ENCODE results near the gene ABI3BP.
A peak's percentile ranks its signal among the peaks of the same experiment; 100 is the strongest.

Gene ABI3BP

DNA sequence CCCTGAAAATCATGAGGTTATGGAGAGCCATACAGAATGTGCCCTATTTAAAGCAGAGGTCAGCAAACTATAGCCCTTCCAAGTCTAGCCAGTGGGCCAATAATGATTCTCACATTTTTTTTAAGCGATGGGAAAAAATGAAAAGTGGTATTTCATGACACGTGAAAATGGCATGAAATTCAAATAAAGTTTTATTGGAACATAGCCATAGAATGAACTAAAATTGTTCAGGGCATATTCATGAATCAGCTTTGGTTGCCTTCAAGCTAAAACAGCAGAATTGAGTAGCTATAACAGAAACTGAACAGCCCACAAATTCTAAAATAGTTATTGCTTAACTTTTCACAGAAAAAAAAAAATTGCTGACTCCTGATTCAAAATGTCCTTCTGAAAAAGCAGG, 179.4 kb downstream of the ABI3BP start:
- DNase-seq = no peak

DNA sequence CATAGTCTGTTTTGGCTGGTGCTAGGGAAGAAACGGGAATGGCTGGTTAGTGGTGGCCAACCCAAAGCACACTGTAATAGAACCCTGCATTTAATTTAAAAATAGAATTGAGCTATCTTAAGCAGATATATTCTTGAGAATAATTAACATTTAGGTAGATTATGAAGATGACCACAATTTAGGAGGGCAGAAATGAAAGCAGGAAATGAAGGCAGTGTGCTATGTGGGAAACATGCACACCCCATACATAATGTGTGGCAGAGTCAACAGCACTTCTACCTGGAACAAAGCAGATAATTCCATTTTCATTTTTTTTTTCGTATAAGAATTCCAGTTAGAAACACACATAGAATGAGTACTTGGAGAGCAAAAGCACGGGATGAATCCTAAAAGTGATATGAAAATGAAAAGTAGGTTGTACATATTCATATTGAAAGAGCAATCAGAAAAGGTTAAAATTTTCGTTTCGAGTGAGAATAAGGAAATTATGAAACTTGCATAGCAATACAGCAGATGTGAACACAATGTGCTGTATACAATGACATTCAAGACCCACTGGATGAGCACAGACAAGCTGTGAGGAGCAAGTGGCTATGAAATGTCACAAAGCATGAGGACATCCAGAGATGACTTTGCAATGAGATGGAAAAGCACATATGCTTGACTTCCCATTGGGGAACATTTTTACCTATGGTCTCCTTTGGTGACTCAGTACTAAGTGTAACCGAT, 181.3 kb downstream of the ABI3BP start:
- DNase-seq = no peak

DNA sequence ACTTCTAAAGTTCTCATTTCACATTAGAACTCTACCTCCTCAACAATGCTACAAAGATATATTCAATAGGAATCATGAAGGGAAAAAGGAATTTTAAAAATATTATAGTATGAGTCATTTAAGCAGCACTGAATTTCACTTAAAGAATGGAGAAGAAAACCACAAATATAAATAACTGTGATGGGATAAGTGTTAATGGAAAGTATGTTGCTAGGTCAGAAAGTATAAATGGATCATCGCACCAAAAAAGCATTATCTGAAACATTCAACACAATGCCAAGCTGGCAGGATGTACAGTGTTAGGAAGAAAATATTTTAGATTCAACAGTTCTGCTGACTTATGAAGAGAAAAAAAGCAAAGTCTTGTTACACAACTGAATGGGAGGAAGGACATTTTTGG, 182.6 kb downstream of the ABI3BP start:
- DNase-seq = no peak

DNA sequence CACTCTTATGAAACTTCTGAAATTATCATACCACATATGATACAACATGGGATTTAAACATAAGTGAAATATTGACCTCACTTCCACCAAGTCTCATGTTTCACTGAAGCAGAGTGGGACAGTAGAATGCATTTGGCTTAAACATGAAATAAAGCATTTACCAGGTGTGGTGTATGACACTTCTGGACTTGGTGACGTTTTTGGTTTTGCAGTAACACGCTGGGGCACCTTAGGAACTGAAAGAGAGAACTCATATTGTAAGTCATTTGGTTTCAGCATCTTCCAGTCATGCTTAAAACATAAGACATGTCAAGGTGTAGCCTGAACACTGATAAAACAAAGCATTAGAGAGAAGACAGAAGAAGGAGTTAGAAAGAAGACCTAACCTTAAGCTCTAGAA, 188.6 kb downstream of the ABI3BP start:
- DNase-seq = no peak

DNA sequence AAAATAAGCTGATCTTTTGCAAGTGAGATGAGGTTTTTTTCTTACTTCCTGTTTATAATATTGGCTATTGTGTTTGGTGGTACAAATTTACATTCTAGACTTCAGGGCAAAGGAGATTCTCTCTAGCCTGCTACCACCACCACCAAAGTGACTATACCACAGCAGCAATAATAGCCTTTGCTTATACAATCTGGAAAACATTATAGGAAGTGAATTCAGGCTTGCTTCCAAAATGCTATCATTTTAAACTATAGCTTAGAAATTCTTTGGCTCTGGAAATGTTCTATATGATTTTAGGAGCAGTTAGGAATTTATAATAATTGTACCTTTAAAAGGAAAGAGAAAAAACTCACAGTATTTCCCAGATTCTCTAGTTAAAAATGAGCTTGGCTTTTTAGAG, 189.5 kb downstream of the ABI3BP start:
- no peak for DNase-seq

DNA sequence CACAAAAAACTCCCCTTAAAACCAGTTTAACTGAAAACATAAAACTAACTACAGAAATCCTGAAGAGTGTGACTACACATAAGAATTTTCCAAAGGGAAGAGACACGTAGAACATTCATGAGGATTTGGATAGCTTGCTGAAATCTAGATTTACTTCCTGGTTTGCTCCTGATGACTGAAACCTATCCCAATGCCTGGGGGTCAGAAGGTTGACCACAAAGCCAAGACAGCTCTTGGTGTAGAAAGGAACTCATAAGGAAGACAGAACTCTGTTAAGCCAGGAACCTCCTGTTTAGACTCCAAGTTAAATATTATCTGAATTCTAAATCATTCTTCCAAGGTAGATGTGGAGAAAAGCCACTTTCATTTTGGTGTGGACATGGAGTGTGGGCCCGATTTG, 191.1 kb downstream of the ABI3BP start:
- peak; percentile 7 for DNase-seq

DNA sequence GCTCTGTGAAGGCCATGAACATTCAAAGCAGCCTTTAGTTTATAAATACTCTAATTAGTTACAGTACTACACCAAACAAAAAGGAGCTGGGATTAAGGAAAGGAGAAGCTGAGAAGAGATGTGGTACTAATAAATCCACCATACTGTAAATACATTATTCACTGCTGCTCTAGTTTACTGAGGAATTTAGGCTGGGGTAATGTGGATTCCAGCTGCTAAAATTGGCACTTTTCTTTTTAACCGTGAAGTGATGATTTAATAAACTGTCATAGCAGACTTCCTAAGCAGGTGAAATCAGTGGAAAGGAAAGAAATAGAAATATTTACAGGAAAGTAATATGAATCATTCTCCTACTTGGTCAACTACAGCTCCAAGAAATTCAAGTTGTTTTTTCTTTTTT, 195.2 kb downstream of the ABI3BP start:
- DNase-seq = no peak

DNA sequence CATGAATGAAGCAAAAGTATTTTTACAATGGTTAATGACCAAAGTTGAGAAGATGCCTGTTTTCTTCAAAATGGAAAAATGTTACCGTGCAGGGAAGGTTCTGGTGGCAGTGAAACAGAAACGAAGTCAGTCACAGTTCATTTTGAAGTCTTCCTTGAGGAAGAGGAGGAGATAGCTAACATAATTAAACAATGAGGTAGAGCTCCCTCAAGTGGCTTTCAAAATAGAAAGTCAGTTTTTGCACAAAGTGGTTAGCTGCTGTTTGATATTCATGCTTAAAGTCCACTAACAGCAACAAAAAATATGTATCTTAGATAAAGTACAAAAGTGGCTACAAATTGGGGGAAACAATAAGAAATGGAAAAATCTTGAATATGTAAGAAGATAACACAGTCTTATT, 196.7 kb downstream of the ABI3BP start:
- peak; percentile 28 for DNase-seq

DNA sequence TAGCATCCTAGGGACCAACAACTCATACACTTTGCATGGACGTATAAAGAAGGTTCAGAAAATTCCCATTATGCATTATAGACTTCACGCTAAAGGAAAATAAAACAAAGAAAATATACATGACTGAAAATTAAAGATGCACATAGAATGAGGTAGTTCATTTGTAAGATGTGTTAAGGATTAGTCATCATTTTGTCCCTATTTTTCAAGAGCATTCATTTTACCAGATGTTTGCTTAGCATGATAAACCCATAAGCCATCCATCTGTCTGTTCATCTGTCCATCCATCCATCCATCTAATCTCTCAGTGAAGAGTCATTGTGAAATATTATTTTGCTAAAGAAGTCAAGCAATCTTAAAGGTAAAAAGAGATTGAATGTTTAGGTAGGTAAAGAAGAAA, 203.6 kb downstream of the ABI3BP start:
- DNase-seq = no peak

DNA sequence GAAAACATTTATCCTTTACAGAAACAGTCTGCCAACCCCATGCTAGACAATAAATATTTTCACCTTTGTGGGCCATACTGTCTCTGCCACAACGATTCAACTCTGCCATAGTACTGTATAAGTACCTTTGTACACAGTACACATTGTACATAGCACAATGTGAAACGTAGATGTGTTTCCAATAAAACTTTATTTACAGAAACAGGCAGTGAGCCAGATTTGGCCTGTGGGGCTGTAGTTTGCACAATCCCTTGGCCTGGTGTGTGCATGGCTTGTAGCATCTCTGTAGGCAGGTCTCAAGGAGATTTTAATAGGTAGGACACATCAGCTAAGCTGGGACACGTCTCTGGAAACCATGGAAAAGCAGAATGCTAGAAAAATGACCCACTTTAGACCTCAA, 209.6 kb downstream of the ABI3BP start:
- DNase-seq = no peak

DNA sequence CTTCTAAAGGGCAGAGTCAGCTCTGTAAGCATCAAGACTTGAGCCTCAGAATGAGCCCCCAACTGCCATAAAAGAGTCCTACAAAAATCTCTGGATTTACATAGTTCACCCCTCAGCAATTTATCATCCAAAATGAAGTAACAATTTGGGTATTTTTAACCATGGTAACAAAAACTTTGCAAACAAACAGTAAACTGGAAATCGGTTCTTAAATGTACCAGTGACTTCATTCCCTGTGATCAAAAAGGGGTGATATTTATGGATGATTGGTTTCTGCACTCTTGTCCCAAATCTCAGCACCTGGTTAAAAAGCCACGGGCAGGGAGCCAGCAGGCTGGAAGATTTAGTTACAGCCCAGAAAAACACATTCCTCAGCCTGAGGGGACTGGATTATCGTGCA, 210.3 kb downstream of the ABI3BP start:
- DNase-seq = no peak

DNA sequence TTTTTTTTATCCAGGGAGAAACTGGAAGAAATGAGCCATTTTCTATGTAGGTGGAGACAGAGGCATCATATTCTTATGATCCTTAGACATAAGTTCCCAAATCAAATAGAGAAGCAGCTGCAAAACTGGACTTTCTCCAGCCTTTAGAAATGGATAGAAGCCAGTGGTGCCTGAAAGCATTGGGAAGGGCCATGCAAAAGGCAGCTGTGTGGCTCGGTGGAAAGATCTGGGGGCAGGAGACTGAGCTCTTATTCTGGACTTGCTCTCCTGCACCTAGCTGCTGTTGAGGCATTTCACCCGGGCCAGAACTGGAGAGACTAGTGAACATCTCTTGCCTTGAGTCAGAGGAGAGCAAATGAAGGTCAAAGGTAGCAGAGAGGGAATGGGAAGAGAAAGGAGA, 210.9 kb downstream of the ABI3BP start:
- DNase-seq = no peak

DNA sequence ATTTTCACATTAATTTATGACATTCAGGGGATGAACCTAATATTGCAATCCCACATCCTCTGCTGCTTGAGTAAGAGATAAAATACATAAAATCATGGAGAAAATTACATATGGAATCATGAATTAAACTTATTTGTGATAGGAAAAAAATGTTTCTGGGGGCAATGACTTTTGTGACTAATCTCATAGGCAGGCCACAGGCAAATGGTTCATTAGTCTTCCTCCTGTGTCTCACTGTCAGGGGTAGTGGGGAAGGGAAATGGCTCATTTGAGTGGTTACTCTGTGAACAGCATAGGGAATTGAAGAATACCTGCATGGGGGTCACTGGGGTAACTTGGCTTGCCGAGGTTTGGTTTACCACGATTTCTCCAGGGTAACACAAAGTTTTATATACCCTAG, 211.9 kb downstream of the ABI3BP start:
- no peak for DNase-seq

DNA sequence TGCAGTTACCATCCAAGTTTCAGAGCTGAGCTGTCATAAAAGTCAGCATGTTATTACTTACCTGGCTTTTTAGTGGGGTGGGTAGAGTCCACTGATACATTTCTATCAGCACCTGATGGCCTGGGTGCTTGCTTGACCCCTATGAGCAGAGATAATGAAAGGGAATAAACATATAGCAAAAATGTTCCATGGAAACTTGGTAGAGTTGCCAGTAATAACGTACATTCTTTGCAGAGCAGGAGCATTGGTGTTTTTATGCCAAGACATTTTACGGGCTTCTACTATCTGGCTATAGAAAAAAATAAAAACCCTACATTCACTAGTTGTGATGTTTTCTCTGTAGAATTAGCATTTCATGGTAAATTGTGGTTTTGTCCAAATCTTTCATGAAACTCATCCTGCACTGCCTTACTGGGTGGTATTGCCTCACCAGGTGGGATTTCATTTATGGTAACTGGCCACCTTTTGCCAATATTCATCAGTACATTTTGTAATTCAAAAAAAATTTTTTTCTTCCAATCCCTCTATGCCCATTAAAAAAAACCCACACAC, 213.1 kb downstream of the ABI3BP start:
- no peak for DNase-seq

DNA sequence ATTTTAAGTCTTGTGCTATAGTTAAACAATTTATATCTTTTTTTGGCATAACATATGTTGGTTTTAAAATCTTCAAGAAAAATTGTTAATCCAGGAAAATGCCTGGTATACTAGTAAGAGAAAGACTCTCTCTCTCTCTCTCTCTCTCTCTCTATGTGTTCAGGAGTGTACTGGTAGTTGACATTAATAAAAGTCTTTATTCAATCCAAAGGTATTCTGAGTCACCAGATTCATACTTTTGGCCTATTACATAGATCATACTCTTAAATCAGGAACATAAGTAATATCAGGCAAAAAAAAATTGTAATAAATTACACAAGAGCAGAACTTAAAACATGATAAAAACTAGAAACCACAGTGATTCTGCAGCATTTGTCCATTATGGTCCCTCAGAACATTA, 213.7 kb downstream of the ABI3BP start:
- DNase-seq = no peak

DNA sequence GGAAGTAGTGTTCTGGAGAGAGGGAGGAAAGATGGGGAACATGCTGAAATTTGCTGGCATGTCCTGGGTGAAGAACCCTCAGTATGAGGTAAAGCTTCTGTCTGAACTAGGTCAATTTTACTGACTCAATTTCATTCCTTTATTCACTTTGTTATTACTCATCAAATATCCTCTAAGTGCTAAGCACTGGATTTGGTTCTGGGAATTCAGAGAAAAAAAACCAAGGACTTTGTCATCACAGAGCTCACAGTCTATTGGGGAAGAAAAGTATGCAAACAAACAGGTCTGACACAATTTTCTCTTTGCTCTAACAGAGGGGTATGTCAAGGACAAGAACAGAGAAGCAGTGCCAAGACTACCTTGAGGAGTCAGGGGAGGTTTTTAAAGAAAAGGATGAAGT, 215.9 kb downstream of the ABI3BP start:
- DNase-seq = no peak

DNA sequence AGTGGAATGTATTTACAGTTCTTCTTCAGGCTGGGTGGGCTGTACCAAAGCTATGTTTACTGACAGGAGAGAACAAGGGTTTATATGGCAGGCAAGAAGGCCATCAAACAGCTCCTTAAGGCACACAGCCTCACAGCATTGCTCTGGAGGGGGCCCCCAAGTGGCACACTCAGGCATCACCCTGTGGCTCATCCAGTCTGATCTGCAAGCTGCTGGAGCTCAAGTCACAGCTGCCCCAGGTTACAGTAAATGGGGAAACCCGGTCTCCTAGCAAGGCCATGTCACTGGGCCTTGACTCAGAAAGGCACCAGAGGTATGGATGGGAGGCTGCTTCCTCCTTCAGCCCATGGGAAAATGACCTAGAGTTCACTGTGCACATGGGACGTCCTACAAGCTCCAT, 216.5 kb downstream of the ABI3BP start:
- DNase-seq = peak; percentile 13

DNA sequence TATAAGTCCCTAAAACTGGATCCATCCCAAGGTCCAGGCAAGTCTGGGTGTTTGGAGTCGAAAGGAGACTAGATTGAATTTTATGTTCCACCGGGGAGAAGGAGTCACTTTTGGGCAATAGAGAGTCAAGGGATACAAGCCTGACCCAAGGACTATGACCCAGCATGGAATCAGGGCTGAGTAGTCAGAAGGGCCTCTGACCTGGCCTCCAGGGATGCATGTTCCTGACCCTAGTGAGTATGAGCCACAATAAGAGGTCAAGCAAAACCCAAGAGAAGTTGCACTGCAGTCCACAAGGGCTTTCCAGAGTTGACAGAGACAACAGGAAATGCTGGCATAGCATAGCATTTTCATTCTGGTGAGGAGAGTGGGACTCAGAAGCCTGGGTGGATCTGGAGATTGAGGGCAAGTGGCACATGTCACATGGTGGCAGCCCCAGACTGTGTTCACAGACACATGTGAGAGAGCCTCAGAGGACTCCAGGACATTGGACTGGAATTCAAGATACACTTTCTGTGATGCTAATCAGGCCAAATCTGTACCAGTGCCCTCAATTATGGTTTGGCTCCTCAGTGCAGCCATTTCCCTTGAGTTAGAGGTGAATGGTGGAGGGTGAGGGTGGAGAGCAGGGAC, 217.0 kb downstream of the ABI3BP start:
- no peak for DNase-seq

DNA sequence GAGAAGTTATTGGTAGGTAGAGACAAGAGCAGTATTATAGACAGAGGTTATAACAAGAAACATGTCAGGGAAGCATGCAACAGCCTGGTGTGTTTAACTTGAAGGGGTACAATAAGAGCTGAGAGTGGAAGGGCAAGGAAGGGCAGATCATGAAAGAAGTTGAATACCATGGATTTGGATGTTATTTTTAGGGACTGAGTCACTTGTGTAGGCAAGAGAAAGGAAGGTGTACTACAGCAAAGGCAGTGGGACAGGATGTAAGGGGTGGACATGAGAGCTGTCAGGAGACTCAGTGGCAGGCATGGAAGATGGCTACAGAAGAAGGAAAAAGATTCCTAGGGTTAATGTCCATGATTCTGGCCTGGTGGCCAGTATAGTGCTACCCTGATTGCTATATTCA, 217.6 kb downstream of the ABI3BP start:
- no peak for DNase-seq

DNA sequence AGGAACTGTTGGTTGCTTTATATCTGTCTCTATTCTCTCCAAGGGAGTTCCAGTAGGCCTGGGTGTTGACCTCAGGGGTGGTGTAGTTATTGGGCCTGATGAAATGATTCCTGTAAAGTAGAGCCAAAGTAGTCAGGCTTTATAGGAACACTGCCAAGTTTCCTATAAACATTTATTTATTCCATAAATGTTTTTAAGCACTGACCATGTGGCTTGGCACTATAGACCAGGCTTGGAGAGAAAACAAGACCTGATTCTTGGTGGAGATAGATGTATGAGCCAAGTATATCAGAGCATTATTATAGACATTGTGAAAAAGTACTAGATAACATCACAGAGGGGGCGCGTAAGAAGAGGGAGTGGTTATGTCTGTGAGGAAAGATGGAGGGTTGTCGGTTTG, 218.0 kb downstream of the ABI3BP start:
- no peak for DNase-seq

DNA sequence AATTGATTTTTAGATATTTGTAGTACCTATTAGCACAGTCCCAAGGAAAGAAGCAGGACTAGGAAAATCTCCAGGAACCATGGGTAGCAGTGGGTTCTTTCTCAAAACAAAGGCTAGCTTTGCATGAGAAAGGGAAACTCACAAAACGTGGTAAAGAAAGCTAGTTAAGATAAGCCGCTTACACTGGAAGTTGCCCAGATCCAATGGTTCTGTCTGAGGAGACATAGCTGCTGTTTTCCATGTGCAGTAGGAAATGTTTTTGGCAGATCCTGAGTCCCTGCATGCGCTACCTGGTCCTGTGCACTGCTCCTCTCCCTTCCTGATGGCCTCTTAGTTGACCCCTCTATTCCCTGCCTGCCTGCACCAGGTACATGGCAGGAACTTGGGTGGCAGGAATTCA, 223.5 kb downstream of the ABI3BP start:
- DNase-seq = no peak

DNA sequence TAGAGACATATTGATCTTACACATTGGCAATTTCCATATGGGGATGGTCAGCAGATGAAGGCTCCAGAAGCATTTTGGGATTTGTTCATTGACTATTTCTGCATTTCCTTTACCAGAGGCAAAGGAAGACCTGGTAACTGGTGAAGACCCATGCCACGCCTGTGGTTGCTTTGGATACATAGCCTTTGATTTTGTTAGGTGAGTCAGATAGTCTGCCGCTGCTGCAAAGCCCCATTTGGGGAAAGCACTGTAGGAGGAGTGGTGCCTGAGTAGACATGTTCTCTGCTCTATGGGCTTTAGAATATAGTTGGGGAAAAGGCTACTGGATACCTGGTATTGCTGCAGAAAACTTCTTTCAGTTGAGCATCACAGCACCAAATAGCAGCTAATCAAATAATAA, 227.2 kb downstream of the ABI3BP start:
- no peak for DNase-seq

DNA sequence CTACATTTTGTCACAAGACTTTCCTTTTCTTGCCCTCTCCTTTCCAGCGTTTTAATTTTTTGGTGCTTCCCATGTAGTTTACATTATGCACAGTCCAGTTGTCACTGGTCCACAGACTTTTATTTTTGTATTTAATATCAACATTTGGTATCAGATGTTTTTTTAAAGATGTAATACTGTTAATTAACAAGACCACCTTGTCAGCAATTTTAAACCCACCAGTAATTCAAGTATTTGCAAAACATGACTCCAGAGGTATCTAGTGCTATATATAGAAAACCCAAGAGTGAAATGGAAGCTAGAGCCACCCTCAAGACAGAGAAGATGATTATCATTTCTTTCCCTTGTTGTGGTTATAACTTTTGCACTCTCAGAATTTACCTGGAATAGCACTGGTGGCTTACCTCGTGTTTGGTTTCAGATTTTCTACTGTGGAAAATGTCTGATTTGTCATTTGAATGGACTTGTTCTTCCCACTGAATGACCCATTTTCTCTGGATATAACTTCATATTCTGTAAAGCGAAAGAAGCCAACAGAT, 227.7 kb downstream of the ABI3BP start:
- DNase-seq = no peak

DNA sequence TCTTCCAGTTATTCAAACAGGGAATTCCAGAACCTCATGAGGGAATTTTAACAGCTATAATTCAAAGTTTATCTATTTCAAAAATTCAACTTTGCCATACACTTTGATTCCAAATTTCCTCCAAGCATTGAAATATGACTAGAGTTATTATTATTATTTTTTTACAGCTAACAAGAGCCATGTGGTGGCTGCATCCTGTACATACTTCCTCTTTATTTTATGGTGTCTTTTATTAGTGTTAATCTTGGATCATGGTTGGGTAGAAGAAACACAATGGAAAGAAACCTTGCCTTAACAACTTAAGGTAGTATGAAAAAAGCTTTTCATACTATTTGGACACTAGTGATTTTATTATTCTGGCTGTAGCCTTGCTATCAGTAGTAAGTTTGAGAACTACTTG, 231.3 kb downstream of the ABI3BP start:
- no peak for DNase-seq
